ENCODE results near the gene PPAN.

The PPAN gene

DNA sequence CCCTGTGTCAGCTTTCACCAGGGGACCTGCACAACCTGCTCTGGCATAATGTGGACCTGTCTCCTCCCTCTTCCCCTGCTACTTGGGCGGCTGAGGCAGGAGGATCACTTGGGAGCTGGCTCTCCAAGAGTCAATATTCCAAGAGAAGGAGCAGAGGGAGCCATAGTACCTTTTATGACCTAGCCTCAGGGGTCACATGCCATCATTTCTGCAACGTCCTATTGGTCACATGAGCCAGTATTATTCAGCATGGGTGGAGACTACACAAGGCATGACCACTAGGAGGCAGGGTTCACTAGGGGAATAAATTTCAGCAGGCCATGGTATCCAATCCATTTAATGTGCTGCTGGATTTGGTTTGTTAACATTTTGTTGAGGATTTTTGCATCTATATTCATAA, 32.0 kb upstream of the PPAN start:
- H3K27ac ChIP-seq, result no peak overlapping the region
- H3K4me1 ChIP-seq (ENCODE audit: control insufficient read depth in 1 of 2, insufficient read depth in 1 of 2, low read depth in 1 of 2, low read length in 1 of 2), result no peaks in the 10 kb centered on the region
- TF ChIP-seq, protein P1, sequence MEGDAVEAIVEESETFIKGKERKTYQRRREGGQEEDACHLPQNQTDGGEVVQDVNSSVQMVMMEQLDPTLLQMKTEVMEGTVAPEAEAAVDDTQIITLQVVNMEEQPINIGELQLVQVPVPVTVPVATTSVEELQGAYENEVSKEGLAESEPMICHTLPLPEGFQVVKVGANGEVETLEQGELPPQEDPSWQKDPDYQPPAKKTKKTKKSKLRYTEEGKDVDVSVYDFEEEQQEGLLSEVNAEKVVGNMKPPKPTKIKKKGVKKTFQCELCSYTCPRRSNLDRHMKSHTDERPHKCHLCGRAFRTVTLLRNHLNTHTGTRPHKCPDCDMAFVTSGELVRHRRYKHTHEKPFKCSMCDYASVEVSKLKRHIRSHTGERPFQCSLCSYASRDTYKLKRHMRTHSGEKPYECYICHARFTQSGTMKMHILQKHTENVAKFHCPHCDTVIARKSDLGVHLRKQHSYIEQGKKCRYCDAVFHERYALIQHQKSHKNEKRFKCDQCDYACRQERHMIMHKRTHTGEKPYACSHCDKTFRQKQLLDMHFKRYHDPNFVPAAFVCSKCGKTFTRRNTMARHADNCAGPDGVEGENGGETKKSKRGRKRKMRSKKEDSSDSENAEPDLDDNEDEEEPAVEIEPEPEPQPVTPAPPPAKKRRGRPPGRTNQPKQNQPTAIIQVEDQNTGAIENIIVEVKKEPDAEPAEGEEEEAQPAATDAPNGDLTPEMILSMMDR (IDR thresholded peaks at IDR 0.05), result no peak
- H3K27me3 ChIP-seq, result no peaks in the 10 kb centered on the region
- no peak overlapping the region for H3K4me3 ChIP-seq (ENCODE audit: low read depth in 1 of 2, low read length in 1 of 2)
- no peaks in the 10 kb centered on the region for H3K9me3 ChIP-seq
- H3K36me3 ChIP-seq, result no peaks in the 10 kb centered on the region

GRCh38 chr19:10076535-10076934, 29.6 kb upstream of the PPAN start:
- H3K4me1 ChIP-seq (ENCODE audit: control insufficient read depth in 1 of 2, insufficient read depth in 1 of 2, low read depth in 1 of 2, low read length in 1 of 2), result no peaks in the 10 kb centered on the region
- H3K27ac ChIP-seq, result no peak overlapping the region
- no peaks in the 10 kb centered on the region for H3K9me3 ChIP-seq
- no peaks in the 10 kb centered on the region for H3K36me3 ChIP-seq
- no peak overlapping the region for H3K4me3 ChIP-seq (ENCODE audit: low read depth in 1 of 2, low read length in 1 of 2)
- TF ChIP-seq, protein P1 (IDR thresholded peaks at IDR 0.05), result no peak
- no peaks in the 10 kb centered on the region for H3K27me3 ChIP-seq

GRCh38 chr19:10078329-10078728, 27.8 kb upstream of the PPAN start:
- H3K27me3 ChIP-seq, result peaks cover 7% of the 10 kb centered on the region
- H3K9me3 ChIP-seq, result no peaks in the 10 kb centered on the region
- H3K36me3 ChIP-seq, result no peaks in the 10 kb centered on the region
- TF ChIP-seq, protein P1 (IDR thresholded peaks at IDR 0.05), result no peak
- no peak overlapping the region for H3K4me3 ChIP-seq (ENCODE audit: low read depth in 1 of 2, low read length in 1 of 2)
- H3K27ac ChIP-seq, result no peak overlapping the region
- no peaks in the 10 kb centered on the region for H3K4me1 ChIP-seq (ENCODE audit: control insufficient read depth in 1 of 2, insufficient read depth in 1 of 2, low read depth in 1 of 2, low read length in 1 of 2)

- Histone ChIP-seq H3K4me3 (ENCODE audit: low read depth in 1 of 2, low read length in 1 of 2) (no peak overlapping the region), H3K36me3 (no peaks in the 10 kb centered on the region), H3K27me3 (peaks cover 11% of the 10 kb centered on the region), H3K9me3 (no peaks in the 10 kb centered on the region), H3K27ac (no peak overlapping the region), H3K4me1 (ENCODE audit: control insufficient read depth in 1 of 2, insufficient read depth in 1 of 2, low read depth in 1 of 2, low read length in 1 of 2) (no peaks in the 10 kb centered on the region)
- TF ChIP-seq, protein P1 (IDR thresholded peaks at IDR 0.05), result no peak
These were observed 27.1 kb upstream of the PPAN start for GRCh38 chr19:10079031-10079453.

GRCh38 chr19:10083911-10084310, 22.3 kb upstream of the PPAN start:
- peaks cover 11% of the 10 kb centered on the region for H3K27me3 ChIP-seq
- H3K4me1 ChIP-seq (ENCODE audit: control insufficient read depth in 1 of 2, insufficient read depth in 1 of 2, low read depth in 1 of 2, low read length in 1 of 2), result peaks cover 16 to 18% of the 10 kb centered on the region in 2 experiments
- no peaks in the 10 kb centered on the region for H3K36me3 ChIP-seq
- H3K4me3 ChIP-seq (ENCODE audit: low read depth in 1 of 2, low read length in 1 of 2), result no peak overlapping the region
- H3K27ac ChIP-seq, result no peak overlapping the region
- H3K9me3 ChIP-seq, result no peaks in the 10 kb centered on the region
- TF ChIP-seq, protein P1 (IDR thresholded peaks at IDR 0.05), result no peak

- Histone ChIP-seq H3K27me3 (peaks cover 11% of the 10 kb centered on the region), H3K27ac (no peak overlapping the region), H3K36me3 (peaks cover 8% of the 10 kb centered on the region), H3K4me1 (ENCODE audit: control insufficient read depth in 1 of 2, insufficient read depth in 1 of 2, low read depth in 1 of 2, low read length in 1 of 2) (peaks cover 16 to 18% of the 10 kb centered on the region in 2 experiments), H3K4me3 (ENCODE audit: low read depth in 1 of 2, low read length in 1 of 2) (no peak overlapping the region), H3K9me3 (no peaks in the 10 kb centered on the region)
- TF ChIP-seq, protein P1 (IDR thresholded peaks at IDR 0.05), result no peak
These were observed 21.4 kb upstream of the PPAN start for GRCh38 chr19:10084803-10085202.

All from neutrophil (primary cell).